OCI-LY1 (cell line): ENCODE results near the gene OR52L1.
A peak's percentile ranks its signal among the peaks of the same experiment; 100 is the strongest.

Experiments used
- H2AFZ ChIP-seq: fragments of 200-600 bp; sonication (generic), shearing (Covaris generic); 2 replicates; pipeline ENCODE4 v1.6.0; 2014; ENCODE audit warnings: antibody characterized with exemption, mild to moderate bottlenecking, low read length
- H3F3A ChIP-seq: fragments of 200-600 bp; sonication (generic), shearing (Covaris generic); 2 replicates; pipeline ENCODE4 v1.6.0; 2014; ENCODE audit warnings: mild to moderate bottlenecking, antibody characterized with exemption, low read length, moderate library complexity; ENCODE audit not compliant: insufficient read depth
- H3K27ac ChIP-seq: fragments of 200-600 bp; sonication (generic); 2 replicates; pipeline ENCODE4 v1.5.1; 2014; ENCODE audit warnings: low read length, mixed run types, mild to moderate bottlenecking, low read depth; ENCODE audit not compliant: poor library complexity, severe bottlenecking
- H3K27me3 ChIP-seq: fragments of 200-600 bp; sonication (generic); 2 replicates; pipeline ENCODE4 v1.6.0; 2014; ENCODE audit warnings: antibody characterized with exemption, mild to moderate bottlenecking, low read length, moderate library complexity; ENCODE audit not compliant: insufficient read depth
- H3K36me3 ChIP-seq: fragments of 200-600 bp; sonication (generic); 2 replicates; pipeline ENCODE4 v1.6.1; 2014; ENCODE audit warnings: mild to moderate bottlenecking, antibody characterized with exemption, low read length, moderate library complexity, mixed read lengths; ENCODE audit not compliant: insufficient read depth
- H3K4me1 ChIP-seq: fragments of 200-600 bp; sonication (generic); 2 replicates; pipeline ENCODE4 v1.5.1; 2014; ENCODE audit warnings: mild to moderate bottlenecking, low read length, moderate library complexity; ENCODE audit not compliant: insufficient read depth, severe bottlenecking
- H3K4me2 ChIP-seq: fragments of 200-600 bp; sonication (generic), shearing (Covaris generic); 2 replicates; pipeline ENCODE4 v1.6.1; 2014; ENCODE audit warnings: low read length
- H3K4me3 ChIP-seq: fragments of 200-600 bp; sonication (generic); 2 replicates; pipeline ENCODE4 v1.5.1; 2014; ENCODE audit warnings: low read length, low read depth, mild to moderate bottlenecking, mixed read lengths; ENCODE audit not compliant: poor library complexity, severe bottlenecking
- H3K79me2 ChIP-seq: fragments of 200-600 bp; shearing (Covaris generic); 2 replicates; pipeline ENCODE4 v1.6.1; 2016; ENCODE audit warnings: mixed run types, low read length, mixed read lengths; ENCODE audit not compliant: insufficient read depth
- H3K9ac ChIP-seq: fragments of 200-600 bp; sonication (generic), shearing (Covaris generic); 2 replicates; pipeline ENCODE4 v1.6.1; 2014; ENCODE audit warnings: mild to moderate bottlenecking, low read length, mixed read lengths
- H3K9me2 ChIP-seq: fragments of 200-600 bp; sonication (generic), shearing (Covaris generic); 2 replicates; pipeline ENCODE4 v1.6.1; 2014; ENCODE audit warnings: low read depth, mild to moderate bottlenecking, low read length, mixed read lengths
- H3K9me3 ChIP-seq: fragments of 200-600 bp; shearing (Covaris generic); 2 replicates; pipeline ENCODE4 v1.6.1; 2014; ENCODE audit warnings: low read length, mixed read lengths
- H4K20me1 ChIP-seq: fragments of 200-600 bp; sonication (generic), shearing (Covaris generic); 2 replicates; pipeline ENCODE4 v1.6.0; 2016; ENCODE audit warnings: mild to moderate bottlenecking, low read length; ENCODE audit not compliant: insufficient read depth
- CTCF ChIP-seq: fragments of 200-600 bp; sonication (generic), shearing (Covaris generic); IDR thresholded peaks from 2 replicates; pipeline ENCODE4 v1.5.1; 2017; ENCODE audit warnings: mild to moderate bottlenecking, antibody characterized with exemption, low read length, moderate library complexity, mixed read lengths
- EZH2 ChIP-seq: fragments of 200-600 bp; sonication (generic), shearing (Covaris generic); IDR thresholded peaks from 2 replicates; pipeline ENCODE4 v1.8.0; 2017; ENCODE audit warnings: borderline replicate concordance, mixed run types, mild to moderate bottlenecking, antibody characterized with exemption, low read length, moderate library complexity, mixed read lengths

Gene OR52L1

GRCh38 chr11:5992604-5993251 lies 5.9 kb upstream of the OR52L1 start:
- TF ChIP-seq CTCF = peak; percentile 61
- TF ChIP-seq EZH2 = no peak
- Histone ChIP-seq H3K9me3 (no peaks in the 10 kb centered on the region), H4K20me1 (no peaks in the 10 kb centered on the region), H3K4me1 (no peaks in the 10 kb centered on the region), H3K36me3 (no peaks in the 10 kb centered on the region), H3K9me2 (no peaks in the 10 kb centered on the region), H3F3A (no peaks in the 10 kb centered on the region), H3K79me2 (no peaks in the 10 kb centered on the region), H3K4me2 (no peak overlapping the region), H3K9ac (no peak overlapping the region), H2AFZ (no peak overlapping the region), H3K4me3 (no peak overlapping the region), H3K27ac (no peak overlapping the region), H3K27me3 (no peaks in the 10 kb centered on the region)

- Histone ChIP-seq H3K4me3 (no peak overlapping the region), H2AFZ (no peak overlapping the region), H3K27me3 (no peaks in the 10 kb centered on the region), H3K4me1 (no peaks in the 10 kb centered on the region), H4K20me1 (no peaks in the 10 kb centered on the region), H3K9me3 (no peaks in the 10 kb centered on the region), H3K79me2 (no peaks in the 10 kb centered on the region), H3K9me2 (no peaks in the 10 kb centered on the region), H3K36me3 (no peaks in the 10 kb centered on the region), H3K4me2 (no peak overlapping the region), H3K9ac (no peak overlapping the region), H3K27ac (no peak overlapping the region), H3F3A (no peaks in the 10 kb centered on the region)
- TF ChIP-seq CTCF (no peak), EZH2 (no peak)
Measured at GRCh38 chr11:5992150-5992549, 5.4 kb upstream of the OR52L1 start.

GRCh38 chr11:5989203-5989602 lies 2.4 kb upstream of the OR52L1 start:
- Histone ChIP-seq H3K27ac (no peak overlapping the region), H3K4me3 (no peak overlapping the region), H3K9ac (no peak overlapping the region), H3K4me2 (no peak overlapping the region), H3K9me3 (no peaks in the 10 kb centered on the region), H3K36me3 (no peaks in the 10 kb centered on the region), H2AFZ (no peak overlapping the region), H3K27me3 (no peaks in the 10 kb centered on the region), H3K79me2 (no peaks in the 10 kb centered on the region), H3K4me1 (no peaks in the 10 kb centered on the region), H3F3A (no peaks in the 10 kb centered on the region), H3K9me2 (no peaks in the 10 kb centered on the region), H4K20me1 (no peaks in the 10 kb centered on the region)
- TF ChIP-seq CTCF (no peak), EZH2 (no peak)
